ENCODE results near the gene NSD2. TPM values are rescaled to one million over a fixed set of nuclear protein-coding genes. Genes with fewer than 3 reads are reported as not detected.

NSD2 gene
- total RNA-seq, 2 donors from 2014 or later: 232 to 268 TPM

DNA sequence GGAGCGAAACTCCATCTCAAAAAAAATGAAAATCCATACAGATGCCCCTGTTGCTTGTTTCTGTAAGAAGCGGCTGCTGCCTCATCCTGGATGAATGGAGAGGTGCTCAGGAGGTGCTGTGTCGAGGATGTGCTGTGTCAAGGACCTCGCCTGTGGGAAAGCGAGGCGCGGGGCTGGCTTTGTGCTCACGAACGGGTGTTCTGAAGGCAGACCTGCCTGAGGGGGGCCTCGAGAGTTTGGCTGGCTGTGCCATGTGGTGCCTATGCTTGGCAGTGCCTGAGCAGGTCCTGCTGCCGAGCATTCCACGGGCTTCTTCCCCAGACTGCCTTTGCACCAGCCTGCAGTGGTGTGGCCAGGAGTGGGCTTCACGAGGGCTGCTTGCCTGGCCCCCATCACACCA is 61.5 kb downstream of the NSD2 start:
- Mint-ChIP-seq H3K4me1 (ENCODE audit: low read depth) (peaks cover 7% of the 10 kb centered on the region), H3K4me3 (no peak overlapping the region), H3K36me3 (ENCODE audit: insufficient read depth in 2 of 2) (peaks cover 5 to 21% of the 10 kb centered on the region in 2 donors), H3K9me3 (no peaks in the 10 kb centered on the region), H3K27me3 (ENCODE audit: low read depth) (no peaks in the 10 kb centered on the region), H3K27ac (no peak overlapping the region)
- peak in 1 of 2 donors; percentile 20 for ATAC-seq (replicated peaks in 1 of 2)
- DNase-seq: no peak

GRCh38 chr4:1933700-1934099 is 62.5 kb downstream of the NSD2 start:
- Mint-ChIP-seq H3K36me3 (ENCODE audit: insufficient read depth in 2 of 2) (peaks cover 7 to 17% of the 10 kb centered on the region in 2 donors), H3K9me3 (no peaks in the 10 kb centered on the region)

DNA sequence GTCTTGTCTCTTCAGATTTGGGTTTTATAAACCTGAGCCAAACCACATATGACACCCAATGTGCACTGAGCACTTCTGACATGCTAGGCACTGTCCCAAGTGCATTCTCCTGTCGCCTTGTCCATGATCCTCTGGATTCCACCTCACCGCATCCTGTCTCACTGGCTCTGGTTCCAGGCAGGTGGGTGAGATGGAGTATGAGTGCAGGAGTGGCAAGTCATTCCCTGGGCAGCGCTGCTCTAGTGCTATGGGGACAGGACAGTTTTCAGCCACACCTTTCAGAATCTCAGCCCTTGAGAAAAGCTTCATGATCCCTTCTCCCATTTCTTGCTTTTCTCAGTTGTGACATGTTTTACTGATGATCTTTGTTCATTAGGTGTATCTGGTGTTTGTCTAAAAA is 66.4 kb downstream of the NSD2 start:
- Mint-ChIP-seq H3K27me3 (ENCODE audit: low read depth) (no peaks in the 10 kb centered on the region), H3K36me3 (ENCODE audit: insufficient read depth in 2 of 2) (peaks cover 9 to 24% of the 10 kb centered on the region in 2 donors), H3K4me3 (no peak overlapping the region), H3K9me3 (no peaks in the 10 kb centered on the region), H3K27ac (no peak overlapping the region), H3K4me1 (ENCODE audit: low read depth) (no peaks in the 10 kb centered on the region)
- ATAC-seq (replicated peaks in 1 of 2) (no peak), DNase-seq (no peak)

More at GRCh38 chr4:1933700-1934099, 62.5 kb downstream of the NSD2 start:
- DNase-seq (no peak), ATAC-seq (replicated peaks in 1 of 2) (no peak)
- peak overlapping the region; percentile 38 for H3K27ac Mint-ChIP-seq
- no peak overlapping the region for H3K4me3 Mint-ChIP-seq
- no peaks in the 10 kb centered on the region for H3K27me3 Mint-ChIP-seq (ENCODE audit: low read depth)
- no peaks in the 10 kb centered on the region for H3K4me1 Mint-ChIP-seq (ENCODE audit: low read depth)

GRCh38 chr4:1938027-1938426 is 66.8 kb downstream of the NSD2 start:
- H3K4me1 Mint-ChIP-seq (ENCODE audit: low read depth): no peaks in the 10 kb centered on the region
- DNase-seq (no peak), ATAC-seq (replicated peaks in 1 of 2) (no peak)
- peaks cover 9 to 26% of the 10 kb centered on the region in 2 donors for H3K36me3 Mint-ChIP-seq (ENCODE audit: insufficient read depth in 2 of 2)
- H3K27ac Mint-ChIP-seq: no peak overlapping the region
- no peaks in the 10 kb centered on the region for H3K9me3 Mint-ChIP-seq
- no peak overlapping the region for H3K4me3 Mint-ChIP-seq
- H3K27me3 Mint-ChIP-seq (ENCODE audit: low read depth): no peaks in the 10 kb centered on the region

- DNase-seq (no peak), ATAC-seq (replicated peaks in 1 of 2) (no peak)
- H3K4me3 Mint-ChIP-seq: no peak overlapping the region
- H3K36me3 Mint-ChIP-seq (ENCODE audit: insufficient read depth in 2 of 2): peaks cover 9 to 29% of the 10 kb centered on the region in 2 donors
- H3K9me3 Mint-ChIP-seq: no peaks in the 10 kb centered on the region
- no peaks in the 10 kb centered on the region for H3K4me1 Mint-ChIP-seq (ENCODE audit: low read depth)
- no peaks in the 10 kb centered on the region for H3K27me3 Mint-ChIP-seq (ENCODE audit: low read depth)
- no peak overlapping the region for H3K27ac Mint-ChIP-seq
These were observed 68.7 kb downstream of the NSD2 start for GRCh38 chr4:1939664-1940509.

DNA sequence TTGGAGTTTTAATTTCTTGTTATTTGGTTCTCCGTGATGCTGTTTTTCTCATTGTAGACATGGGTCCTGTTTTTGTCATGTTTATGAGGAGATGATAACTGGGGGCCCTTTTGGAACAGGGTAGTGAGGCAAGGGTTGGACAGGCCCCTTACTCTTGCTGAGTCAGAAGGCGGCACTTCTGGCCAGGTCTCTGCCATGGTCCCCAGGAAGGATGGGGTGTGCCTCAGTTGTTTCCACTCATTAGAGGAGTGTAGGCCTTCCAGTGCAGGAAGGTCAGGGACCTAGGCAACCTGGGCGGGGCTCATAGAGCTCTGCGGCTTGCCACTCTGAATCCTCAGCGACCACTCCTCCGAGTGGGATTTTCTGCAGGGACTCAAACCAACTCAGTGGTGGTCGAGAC is 69.4 kb downstream of the NSD2 start:
- no peak for DNase-seq
- Mint-ChIP-seq H3K36me3 (ENCODE audit: insufficient read depth in 2 of 2) (peaks cover 9 to 29% of the 10 kb centered on the region in 2 donors), H3K4me1 (ENCODE audit: low read depth) (no peaks in the 10 kb centered on the region), H3K27ac (no peak overlapping the region), H3K27me3 (ENCODE audit: low read depth) (no peaks in the 10 kb centered on the region), H3K9me3 (no peaks in the 10 kb centered on the region), H3K4me3 (no peak overlapping the region)
- ATAC-seq (replicated peaks in 1 of 2): no peak

- no peaks in the 10 kb centered on the region for H3K27me3 Mint-ChIP-seq (ENCODE audit: low read depth)
- no peak overlapping the region for H3K4me3 Mint-ChIP-seq
- H3K27ac Mint-ChIP-seq: no peak overlapping the region
- no peaks in the 10 kb centered on the region for H3K9me3 Mint-ChIP-seq
- no peaks in the 10 kb centered on the region for H3K4me1 Mint-ChIP-seq (ENCODE audit: low read depth)
- DNase-seq: no peak
- H3K36me3 Mint-ChIP-seq (ENCODE audit: insufficient read depth in 2 of 2): peaks cover 5 to 28% of the 10 kb centered on the region in 2 donors
- no peak for ATAC-seq (replicated peaks in 1 of 2)
These were observed 72.7 kb downstream of the NSD2 start for GRCh38 chr4:1943928-1944327.

- ATAC-seq (replicated peaks in 1 of 2) (no peak), DNase-seq (no peak)
- Mint-ChIP-seq H3K4me3 (no peak overlapping the region), H3K9me3 (no peaks in the 10 kb centered on the region), H3K27me3 (ENCODE audit: low read depth) (no peaks in the 10 kb centered on the region), H3K4me1 (ENCODE audit: low read depth) (no peaks in the 10 kb centered on the region), H3K27ac (no peak overlapping the region), H3K36me3 (ENCODE audit: insufficient read depth in 2 of 2) (peaks cover 0 to 27% of the 10 kb centered on the region in 2 donors)
These were observed 74.1 kb downstream of the NSD2 start for GRCh38 chr4:1945124-1945895.

DNA sequence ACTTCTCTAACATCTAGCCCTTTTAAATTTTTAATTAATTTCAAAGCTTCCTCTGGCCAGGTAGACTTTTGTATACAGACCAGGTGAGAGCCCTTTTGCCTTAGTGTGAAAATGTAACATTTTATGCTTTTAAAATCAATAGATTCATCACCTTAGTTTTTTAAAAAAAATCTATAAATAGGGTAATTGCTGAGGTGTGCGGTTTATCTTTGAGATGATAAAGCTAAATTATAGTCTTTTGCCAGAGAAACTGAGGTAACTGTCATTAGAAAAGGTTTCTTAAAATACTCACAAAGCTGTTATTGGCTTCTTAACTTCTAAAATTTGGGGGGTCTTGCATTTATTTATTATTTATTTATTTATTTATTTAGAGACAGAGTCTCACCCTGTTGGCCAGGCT is 74.7 kb downstream of the NSD2 start:
- Mint-ChIP-seq H3K9me3 (no peaks in the 10 kb centered on the region), H3K27ac (no peak overlapping the region), H3K4me1 (ENCODE audit: low read depth) (no peaks in the 10 kb centered on the region), H3K36me3 (ENCODE audit: insufficient read depth in 2 of 2) (peaks cover 0 to 21% of the 10 kb centered on the region in 2 donors), H3K4me3 (no peak overlapping the region), H3K27me3 (ENCODE audit: low read depth) (no peaks in the 10 kb centered on the region)
- DNase-seq (no peak), ATAC-seq (replicated peaks in 1 of 2) (no peak)

- no peaks in the 10 kb centered on the region for H3K9me3 Mint-ChIP-seq
- no peaks in the 10 kb centered on the region for H3K4me1 Mint-ChIP-seq (ENCODE audit: low read depth)
- H3K4me3 Mint-ChIP-seq: no peak overlapping the region
- no peak for ATAC-seq (replicated peaks in 1 of 2)
- H3K36me3 Mint-ChIP-seq (ENCODE audit: insufficient read depth in 2 of 2): peaks cover 0 to 14% of the 10 kb centered on the region in 2 donors
- H3K27ac Mint-ChIP-seq: no peak overlapping the region
- no peak for DNase-seq
- H3K27me3 Mint-ChIP-seq (ENCODE audit: low read depth): no peaks in the 10 kb centered on the region
These were observed 77.0 kb downstream of the NSD2 start for GRCh38 chr4:1948232-1948631.

- ATAC-seq (replicated peaks in 1 of 2) (peak in 1 of 2 donors; percentile 36), DNase-seq (no peak)
- Mint-ChIP-seq H3K27me3 (ENCODE audit: low read depth) (no peaks in the 10 kb centered on the region), H3K4me3 (no peak overlapping the region), H3K4me1 (ENCODE audit: low read depth) (no peaks in the 10 kb centered on the region), H3K9me3 (no peaks in the 10 kb centered on the region), H3K36me3 (ENCODE audit: insufficient read depth in 2 of 2) (peaks cover 0 to 13% of the 10 kb centered on the region in 2 donors), H3K27ac (no peak overlapping the region)
These were observed 77.8 kb downstream of the NSD2 start for GRCh38 chr4:1948892-1949436.

- H3K27ac Mint-ChIP-seq: no peak overlapping the region
- H3K36me3 Mint-ChIP-seq (ENCODE audit: insufficient read depth in 2 of 2): peaks cover 0 to 27% of the 10 kb centered on the region in 2 donors
- ATAC-seq (replicated peaks in 1 of 2) (no peak), DNase-seq (no peak)
- no peak overlapping the region for H3K4me3 Mint-ChIP-seq
- H3K27me3 Mint-ChIP-seq (ENCODE audit: low read depth): no peaks in the 10 kb centered on the region
- no peaks in the 10 kb centered on the region for H3K9me3 Mint-ChIP-seq
- H3K4me1 Mint-ChIP-seq (ENCODE audit: low read depth): no peaks in the 10 kb centered on the region
These were observed 79.2 kb downstream of the NSD2 start for GRCh38 chr4:1950369-1950768.

- no peak for DNase-seq
- no peak overlapping the region for H3K4me3 Mint-ChIP-seq
- no peaks in the 10 kb centered on the region for H3K9me3 Mint-ChIP-seq
- H3K27ac Mint-ChIP-seq: no peak overlapping the region
- ATAC-seq (replicated peaks in 1 of 2): no peak
- H3K27me3 Mint-ChIP-seq (ENCODE audit: low read depth): no peaks in the 10 kb centered on the region
- H3K36me3 Mint-ChIP-seq (ENCODE audit: insufficient read depth in 2 of 2): peaks cover 5 to 39% of the 10 kb centered on the region in 2 donors
- no peaks in the 10 kb centered on the region for H3K4me1 Mint-ChIP-seq (ENCODE audit: low read depth)
These were observed 81.0 kb downstream of the NSD2 start for GRCh38 chr4:1952058-1952700.

All from activated T-cell treated with anti-CD3 and anti-CD28 coated beads, Interleukin-2, amount 50 U/mL, for 72 hours (primary cell).